T-helper 22 cell (primary cell): ENCODE results near the gene ERVMER34-1.

Experiments used
- DNase-seq: peaks from one replicate; pipeline ENCODE4 v3.0.0-alpha.2; 2020; ENCODE audit warnings: low read depth

Gene ERVMER34-1

GRCh38 chr4:52718123-52718522, 33.1 kb downstream of the ERVMER34-1 start:
- DNase-seq, result no peak

GRCh38 chr4:52716364-52717151, 34.7 kb downstream of the ERVMER34-1 start:
- DNase-seq, result no peak

- no peak for DNase-seq
Measured at GRCh38 chr4:52715914-52716313, 35.3 kb downstream of the ERVMER34-1 start.

GRCh38 chr4:52715255-52715897, 35.8 kb downstream of the ERVMER34-1 start:
- no peak for DNase-seq

GRCh38 chr4:52714597-52715254, 36.5 kb downstream of the ERVMER34-1 start:
- DNase-seq, result no peak

- DNase-seq, result no peak
Measured at GRCh38 chr4:52713456-52713937, 37.7 kb downstream of the ERVMER34-1 start.

- DNase-seq, result peak; percentile 94
Measured at GRCh38 chr4:52712251-52713130, 38.7 kb downstream of the ERVMER34-1 start.

GRCh38 chr4:52711834-52712250, 39.4 kb downstream of the ERVMER34-1 start:
- DNase-seq, result no peak

GRCh38 chr4:52711272-52711671, 40.0 kb downstream of the ERVMER34-1 start:
- DNase-seq, result no peak

- DNase-seq, result no peak
Measured at GRCh38 chr4:52709155-52709554, 42.1 kb downstream of the ERVMER34-1 start.

- DNase-seq, result no peak
Measured at GRCh38 chr4:52704661-52705060, 46.6 kb downstream of the ERVMER34-1 start.

- no peak for DNase-seq
Measured at GRCh38 chr4:52704133-52704532, 47.1 kb downstream of the ERVMER34-1 start.

GRCh38 chr4:52701207-52701606, 50.0 kb downstream of the ERVMER34-1 start:
- DNase-seq, result no peak

GRCh38 chr4:52694936-52695335, 56.3 kb downstream of the ERVMER34-1 start:
- DNase-seq, result no peak

- DNase-seq, result no peak
Measured at GRCh38 chr4:52693492-52693891, 57.7 kb downstream of the ERVMER34-1 start.
